HepG2 (cell line): ENCODE data around the gene SLIRP. TPM values are rescaled to one million over a fixed set of nuclear protein-coding genes. Genes with fewer than 3 reads are reported as not detected.
A peak's percentile ranks its signal among the peaks of the same experiment; 100 is the strongest.

Experiments
- BCLAF1 ChIP-seq: fragments of 450-650 bp; IDR thresholded peaks from 2 replicates; pipeline ENCODE4 v1.6.1; 2017; ENCODE audit warnings: mild to moderate bottlenecking
- CAMTA2 ChIP-seq: sonication (generic); formaldehyde crosslinking; IDR thresholded peaks from 2 replicates; pipeline ENCODE4 v1.4.0; 2020; ENCODE audit warnings: mild to moderate bottlenecking, missing genetic modification reagents, borderline replicate concordance
- CERS6 ChIP-seq: sonication (generic); formaldehyde crosslinking; IDR thresholded peaks from 2 replicates; pipeline ENCODE4 v1.5.0; 2020; ENCODE audit warnings: missing genetic modification reagents
- CSRNP2 ChIP-seq: sonication (generic); formaldehyde crosslinking; conservative IDR thresholded peaks from 2 replicates; pipeline ENCODE4 v1.8.0; 2022; ENCODE audit warnings: low read depth, missing genetic modification reagents
- CTCF ChIP-seq: sonication (generic); formaldehyde crosslinking; IDR thresholded peaks from 2 replicates; pipeline ENCODE4 v1.5.0; 2020; ENCODE audit warnings: mild to moderate bottlenecking, missing genetic modification reagents, moderate library complexity
- FOXA1 ChIP-seq, 2 experiments: fragments of 450-650 bp in 1 of 2; sonication (generic) in 1 of 2; formaldehyde crosslinking in 1 of 2; IDR thresholded peaks; 2 replicates each; pipeline versions ENCODE4 v1.4.0 to v1.6.1; 2016 to 2020; ENCODE audit warnings: missing genetic modification reagents in 1 of 2
- FOXO1 ChIP-seq: sonication (generic); formaldehyde crosslinking; IDR thresholded peaks from 2 replicates; pipeline ENCODE4 v1.4.0; 2020; ENCODE audit warnings: missing genetic modification reagents
- HOXA3 ChIP-seq: sonication (generic); formaldehyde crosslinking; IDR thresholded peaks from 2 replicates; pipeline ENCODE4 v1.5.0; 2020; ENCODE audit warnings: missing genetic modification reagents
- REXO4 ChIP-seq: sonication (generic); formaldehyde crosslinking; IDR thresholded peaks from 2 replicates; pipeline ENCODE4 v1.8.0; 2022; ENCODE audit warnings: missing genetic modification reagents, mild to moderate bottlenecking, borderline replicate concordance
- SOX6 ChIP-seq, 2 experiments: fragments of 450-650 bp in 1 of 2; sonication (generic) in 1 of 2; formaldehyde crosslinking in 1 of 2; IDR thresholded peaks; 2 replicates each; pipeline versions ENCODE4 v1.4.0 to v1.6.1; 2017 to 2020; ENCODE audit warnings: antibody characterized with exemption in 1 of 2, mild to moderate bottlenecking in 1 of 2, missing genetic modification reagents in 1 of 2
- THAP8 ChIP-seq: sonication (generic); formaldehyde crosslinking; IDR thresholded peaks from 2 replicates; pipeline ENCODE4 v1.5.1; 2020; ENCODE audit warnings: missing genetic modification reagents, mild to moderate bottlenecking, borderline replicate concordance
- ZNF142 ChIP-seq: sonication (generic); formaldehyde crosslinking; IDR thresholded peaks from 2 replicates; pipeline ENCODE4 v1.4.0; 2020; ENCODE audit warnings: missing genetic modification reagents
- ZNF235 ChIP-seq: sonication (generic); formaldehyde crosslinking; IDR thresholded peaks from 2 replicates; pipeline ENCODE4 v1.8.1; 2023; ENCODE audit warnings: mild to moderate bottlenecking, missing genetic modification reagents, borderline replicate concordance
- polyA plus RNA-seq, 8 experiments: library from polyadenylated mRNA; depleted of rRNA in 3 of 8; stranded (reverse) in 7 of 8; unstranded in 1 of 8; fragments of >200 nt; fragmentation: Illumina TruSeq in 4 of 8; extraction: Trizol in 4 of 8; gene quantifications; 2 replicates each; pipeline versions ENCODE4 v1.2.1 to v1.2.3, GENCODE V29; 2011 to 2016; ENCODE audit warnings: low read depth in 4 of 8, missing spikeins in 1 of 8, mixed read lengths in 1 of 8; ENCODE audit not compliant: insufficient read depth in 1 of 8
- total RNA-seq, 5 experiments: library from RNA; depleted of rRNA; stranded (reverse); fragments of >200 nt; fragmentation: Illumina TruSeq; extraction: Trizol; gene quantifications; 2 replicates each; pipeline ENCODE4 v1.2.3, GENCODE V29; 2016; ENCODE audit warnings: low read depth in 1 of 5

Gene SLIRP
- total and polyA plus RNA-seq, 2 of the 13 experiments (the other 11 are each of a cell fraction or from before 2014, with no cell fraction given), result 281 to 548 TPM

- TF ChIP-seq CERS6 (CRISPR knock-in tag) (no peak), FOXA1 (IDR thresholded peaks at IDR 0.05) (no peak), FOXA1 (CRISPR knock-in tag; IDR thresholded peaks at IDR 0.05) (no peak), HOXA3 (CRISPR knock-in tag) (peak; percentile 89), FOXO1 (0 out of 2 replicates have a peak, but pooled peaks have one; percentile 43), REXO4 (CRISPR knock-in tag) (no peak), CSRNP2 (CRISPR knock-in tag) (no peak), SOX6 (IDR thresholded peaks at IDR 0.05) (no peak), SOX6 (CRISPR knock-in tag; IDR thresholded peaks at IDR 0.05) (no peak; the same call in 1 of the 2 replicates), CAMTA2 (CRISPR knock-in tag) (no peak), BCLAF1 (no peak), THAP8 (CRISPR knock-in tag) (0 out of 2 replicates have a peak, but pooled peaks have one; percentile 72), ZNF142 (CRISPR knock-in tag) (peak; percentile 59), CTCF (CRISPR knock-in tag) (peak; percentile 14; the same call in 1 of the 2 replicates), ZNF235 (CRISPR knock-in tag) (no peak)
Measured at GRCh38 chr14:77707724-77708408, at the start of gene SLIRP, which contains the start of gene ALKBH1 (continued).
